Right renal pelvis (tissue), 4 donors: ENCODE measurements around the gene PRND. TPM values are rescaled to one million over a fixed set of nuclear protein-coding genes. Genes with fewer than 3 reads are reported as not detected.
"Not testable (repeated sequence)": the region's sequence is repeated elsewhere in the genome, so short reads cannot be mapped to it uniquely, and the experiment has no call there.

ENCODE experiments used
- DNase-seq, 4 donors: peaks; one replicate each; pipeline ENCODE4 v3.0.0-alpha.2; 2013; ENCODE audit warnings: low read depth in 4 of 4, low spot score in 3 of 4, missing footprints in 1 of 4
- polyA plus RNA-seq, 4 donors: library from polyadenylated mRNA; unstranded; fragments of 120-200 nt; gene quantifications; one replicate each; pipeline ENCODE4 v1.2.1, GENCODE V29; 2013; ENCODE audit not compliant: insufficient read length in 4 of 4

Gene PRND, protein sequence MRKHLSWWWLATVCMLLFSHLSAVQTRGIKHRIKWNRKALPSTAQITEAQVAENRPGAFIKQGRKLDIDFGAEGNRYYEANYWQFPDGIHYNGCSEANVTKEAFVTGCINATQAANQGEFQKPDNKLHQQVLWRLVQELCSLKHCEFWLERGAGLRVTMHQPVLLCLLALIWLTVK
- 1 to 10 TPM; 3.4 to 5.9 (median 4.9) TPM for polyA plus RNA-seq

DNA sequence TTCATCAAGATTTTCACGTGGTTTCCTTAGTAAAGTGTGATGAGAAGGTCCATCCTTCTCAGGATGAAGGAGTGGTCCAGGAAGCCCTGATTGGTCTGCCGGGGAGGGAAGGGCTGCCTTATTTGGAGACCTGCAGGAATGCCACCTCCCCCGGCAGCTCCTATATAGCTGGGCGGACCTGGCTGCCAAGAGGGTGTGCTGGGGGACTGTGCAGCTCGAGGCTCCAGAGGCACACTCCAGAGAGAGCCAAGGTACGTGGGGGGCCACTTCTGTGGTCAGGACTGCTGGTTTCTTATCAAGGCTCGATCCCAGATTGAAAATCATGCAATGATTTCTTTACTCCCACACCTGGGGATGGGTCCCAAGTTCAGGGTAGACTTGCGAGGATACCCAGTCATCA lies at the start of gene PRND:
TSS of gene PRND (plus strand) at position 191 of the 400 bp plus-strand sequence. CDS start 2,643 bp downstream, outside the sequence.
- no peak for DNase-seq

DNA sequence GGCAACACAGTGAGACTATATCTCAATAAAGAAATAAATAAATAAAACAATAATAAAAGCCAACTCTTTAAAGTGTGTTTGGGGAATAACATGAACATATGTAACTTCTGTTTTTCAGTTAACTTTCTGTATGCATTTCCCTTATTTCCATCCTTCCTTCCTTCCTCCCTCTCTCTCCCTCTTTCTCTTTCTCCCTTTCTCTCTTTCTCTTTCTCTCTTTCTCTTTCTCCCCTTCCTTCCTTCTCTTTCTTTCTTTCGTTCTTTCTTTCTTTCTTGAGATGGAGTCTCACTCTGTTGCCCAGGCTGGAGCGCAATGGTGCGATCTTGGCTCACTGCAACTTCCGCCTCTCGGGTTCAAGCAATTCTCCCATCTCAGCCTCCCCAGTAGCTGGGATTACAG lies 48.8 kb upstream of the PRND start:
- no peak for DNase-seq

DNA sequence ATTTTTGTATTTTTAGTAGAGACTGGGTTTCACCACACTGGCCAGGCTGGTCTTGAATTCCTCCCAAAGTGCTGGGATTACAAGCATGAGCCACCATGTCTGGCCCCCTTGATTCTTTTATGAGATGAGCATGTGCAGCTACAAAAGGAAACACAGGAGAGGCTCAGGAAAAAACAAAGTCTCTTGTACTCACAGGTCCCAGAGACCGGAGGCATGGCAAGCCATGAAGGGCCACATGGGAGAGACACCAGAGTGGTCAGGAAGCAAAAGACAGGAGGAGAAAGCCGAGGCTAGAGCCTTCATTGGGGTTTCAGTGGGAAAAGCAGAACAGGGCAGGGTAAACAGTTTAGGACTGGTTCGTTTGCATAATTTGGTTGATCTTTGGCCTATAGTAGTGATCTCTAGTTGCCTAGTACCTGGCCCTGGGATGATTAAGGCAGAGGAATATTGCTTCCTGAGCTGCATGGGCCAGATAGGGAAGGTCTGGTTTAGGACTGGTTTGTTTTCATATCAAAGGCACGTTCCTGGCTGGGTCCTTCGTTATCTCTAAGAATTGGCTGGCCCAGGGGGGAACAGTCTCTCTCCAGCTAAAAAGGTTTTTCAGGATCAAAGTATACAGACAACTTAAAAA lies 48.2 kb upstream of the PRND start:
- DNase-seq = no peak

DNA sequence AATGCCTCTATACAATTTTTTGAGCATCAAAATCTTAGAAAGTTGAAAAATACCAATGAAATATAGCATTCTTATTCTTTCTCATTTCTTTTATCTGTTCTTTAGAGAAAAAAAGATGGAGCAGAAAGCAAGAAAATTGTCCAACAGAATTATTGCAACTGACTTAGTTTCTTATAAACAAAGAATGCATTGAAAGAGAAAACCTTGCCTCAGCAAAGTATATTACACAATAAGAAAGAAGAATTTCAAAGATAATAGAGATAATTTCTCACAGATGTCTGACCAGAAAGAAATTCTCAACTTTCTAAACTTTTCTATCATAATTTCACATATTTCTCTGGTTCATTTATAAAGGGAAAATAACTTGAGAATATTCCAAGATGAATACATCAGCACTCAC lies 47.0 kb upstream of the PRND start:
- no peak for DNase-seq

DNA sequence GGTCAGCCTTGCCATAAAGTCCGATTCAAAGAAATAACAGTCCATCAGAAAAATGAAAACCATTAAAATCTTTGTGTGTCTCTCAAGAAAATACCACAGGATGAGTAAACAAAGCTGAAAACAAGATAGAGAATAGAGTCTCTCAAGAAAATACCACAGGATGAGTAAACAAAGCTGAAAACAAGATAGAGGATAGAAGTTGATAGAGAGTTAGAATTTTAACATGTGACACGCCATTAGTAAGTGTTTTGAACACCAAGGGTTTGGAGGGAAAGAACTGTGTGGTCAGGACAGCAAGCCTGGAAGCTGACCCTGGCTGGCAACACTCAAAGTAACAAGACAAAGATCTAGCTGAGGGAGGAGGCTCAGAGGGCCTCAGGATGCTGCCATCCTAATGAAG lies 43.9 kb upstream of the PRND start:
- no peak for DNase-seq

DNA sequence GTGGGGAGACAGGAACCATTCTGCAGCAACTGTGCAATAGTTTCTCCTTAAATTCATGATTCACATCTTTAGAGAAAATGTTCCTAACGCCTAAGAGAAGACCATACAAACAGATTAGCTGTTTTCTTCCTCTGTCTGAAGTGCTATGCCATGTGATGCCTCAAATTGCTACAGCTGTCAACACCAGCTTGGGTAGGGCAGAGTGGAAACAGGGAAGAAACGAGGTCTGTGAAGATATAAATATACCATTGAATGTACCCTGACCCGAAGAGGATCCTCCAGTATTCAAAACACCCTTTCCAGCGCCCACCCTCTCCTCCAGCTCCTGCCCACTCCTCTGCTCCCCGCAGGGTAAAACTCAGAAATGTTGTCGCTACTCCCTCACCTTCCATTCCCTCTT lies 40.3 kb upstream of the PRND start:
- DNase-seq = no peak

DNA sequence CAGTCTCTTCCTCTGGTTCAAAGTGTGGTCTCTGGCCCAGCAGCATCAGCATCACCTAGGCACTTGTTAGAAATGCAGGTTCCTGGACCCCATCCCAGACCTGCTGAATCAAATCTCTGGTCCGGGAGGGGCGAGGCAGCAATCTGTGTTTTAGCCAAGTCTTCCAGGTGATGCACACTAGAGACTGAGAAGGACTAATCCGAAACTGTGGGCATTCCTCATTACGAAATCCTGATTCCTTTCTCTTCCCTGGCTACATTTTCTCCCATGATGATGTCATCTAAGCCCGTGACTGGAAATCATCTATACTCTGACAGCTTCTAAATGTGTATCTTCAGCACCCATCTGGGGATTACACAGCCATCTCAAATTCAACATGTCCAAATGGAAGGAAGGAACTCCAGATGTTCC lies 39.7 kb upstream of the PRND start:
- DNase-seq = no peak

DNA sequence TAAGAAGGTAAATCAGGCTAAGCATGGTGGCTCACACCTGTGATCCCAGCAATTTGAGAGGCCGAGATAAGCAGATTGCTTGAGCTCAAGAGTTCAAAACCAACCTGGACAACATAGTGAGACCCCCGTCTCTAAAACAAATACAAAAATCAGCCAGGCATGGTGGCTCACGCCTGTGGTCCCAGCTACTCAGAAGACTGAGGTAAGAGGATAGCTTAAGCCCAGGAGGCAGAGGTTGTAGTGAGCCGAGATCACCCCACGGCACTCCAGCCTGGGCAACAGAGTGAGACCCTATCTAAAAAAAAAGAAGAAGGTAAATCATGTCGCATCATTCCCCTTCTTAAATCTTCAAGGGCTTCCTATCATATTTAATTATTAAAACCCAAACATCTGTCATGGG lies 39.0 kb upstream of the PRND start:
- no peak for DNase-seq

DNA sequence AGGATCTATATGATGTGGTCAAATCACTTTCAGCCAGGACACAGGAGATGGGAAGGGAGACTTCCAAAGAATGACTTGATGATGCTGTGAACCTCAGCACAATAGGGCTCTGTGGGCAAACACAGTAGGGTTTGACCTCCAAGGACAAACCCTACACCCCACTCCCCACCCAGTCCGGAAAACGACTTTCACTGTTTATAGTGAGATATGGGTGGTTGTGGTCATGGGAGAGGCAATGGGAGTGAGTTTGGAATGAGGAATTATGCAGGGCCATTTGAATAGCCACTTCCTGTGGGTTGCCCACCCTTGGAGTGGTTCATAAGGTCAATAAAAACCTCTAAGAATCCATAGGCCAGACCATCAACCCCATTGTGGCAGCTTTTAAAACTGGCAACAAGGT lies 38.4 kb upstream of the PRND start:
- no peak for DNase-seq

DNA sequence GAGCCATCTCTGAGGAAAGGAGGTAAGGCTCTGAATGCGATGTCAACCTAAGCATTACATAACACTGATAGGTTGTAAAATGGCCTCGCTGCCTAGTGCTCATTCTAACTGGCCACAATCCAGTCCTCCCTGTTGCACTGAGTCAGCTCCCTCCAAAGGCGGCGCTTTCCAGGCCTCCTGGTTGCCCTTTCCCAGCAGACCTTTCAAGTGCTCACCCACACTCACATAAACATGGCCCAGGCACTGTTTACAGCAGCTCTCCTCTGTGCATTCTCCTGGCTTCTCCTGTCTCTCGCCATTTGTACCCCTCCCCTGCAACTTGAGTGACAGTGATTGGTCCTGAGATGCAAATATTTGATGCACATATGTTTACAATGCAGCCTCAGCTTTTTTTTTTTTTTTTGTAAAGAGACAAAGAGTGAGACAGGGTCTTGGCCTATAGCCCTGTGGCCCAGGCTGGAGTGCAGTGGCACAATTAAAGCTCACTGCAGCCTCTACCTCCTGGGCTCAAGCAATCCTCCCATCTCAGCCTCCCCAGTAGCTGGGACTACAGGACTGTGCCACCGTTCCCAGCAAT lies 36.8 kb upstream of the PRND start:
- DNase-seq = no peak

DNA sequence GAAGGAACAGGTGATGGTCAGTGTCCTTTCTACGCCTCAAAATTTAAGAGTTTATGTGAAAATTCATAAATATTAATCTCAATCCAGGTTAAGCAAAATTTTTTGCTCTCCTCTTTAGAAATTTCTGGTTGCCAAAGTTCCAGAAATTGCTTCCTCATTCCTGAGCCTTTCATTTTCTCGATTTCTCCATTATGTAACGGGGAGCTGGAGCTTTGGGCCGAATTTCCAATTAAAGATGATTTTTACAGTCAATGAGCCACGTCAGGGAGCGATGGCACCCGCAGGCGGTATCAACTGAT lies 35.8 kb upstream of the PRND start:
- DNase-seq = no peak

DNA sequence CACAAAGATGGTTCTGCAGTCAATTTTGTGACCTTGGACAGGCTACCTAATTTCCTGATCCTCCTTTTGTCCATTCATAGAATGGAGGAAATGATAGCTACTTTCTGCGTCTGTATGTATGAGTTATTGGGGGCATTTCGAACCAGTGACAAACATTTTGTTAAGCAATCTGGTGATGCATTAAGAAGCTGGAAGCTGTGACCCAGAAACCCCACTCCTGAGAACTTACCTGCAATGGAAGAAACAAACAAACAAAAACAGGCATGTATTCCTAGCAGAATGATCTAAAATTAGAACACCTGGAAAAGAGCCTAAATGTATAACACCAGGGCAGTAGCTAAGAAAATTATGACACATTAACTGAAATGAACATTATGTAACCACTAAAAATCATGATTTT lies 33.4 kb upstream of the PRND start:
- no peak for DNase-seq

DNA sequence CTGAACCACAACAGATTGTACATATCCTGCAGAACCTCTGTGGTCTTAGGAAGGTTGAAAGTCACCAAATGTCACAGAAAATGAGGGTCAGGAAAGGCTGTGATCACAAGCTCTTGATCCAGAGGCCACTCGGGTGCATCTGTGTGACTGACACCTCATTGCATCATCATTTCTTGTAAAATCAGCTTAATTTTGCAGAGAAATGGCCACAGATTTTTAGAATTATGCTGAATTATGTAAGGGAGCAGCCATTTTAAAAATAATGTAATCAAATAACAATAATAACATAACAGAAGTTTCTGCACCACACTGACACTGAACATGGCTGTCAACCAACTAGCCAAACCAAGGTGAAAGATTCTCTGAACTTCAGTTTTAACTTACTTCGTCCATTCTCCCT lies 32.5 kb upstream of the PRND start:
- no peak for DNase-seq

DNA sequence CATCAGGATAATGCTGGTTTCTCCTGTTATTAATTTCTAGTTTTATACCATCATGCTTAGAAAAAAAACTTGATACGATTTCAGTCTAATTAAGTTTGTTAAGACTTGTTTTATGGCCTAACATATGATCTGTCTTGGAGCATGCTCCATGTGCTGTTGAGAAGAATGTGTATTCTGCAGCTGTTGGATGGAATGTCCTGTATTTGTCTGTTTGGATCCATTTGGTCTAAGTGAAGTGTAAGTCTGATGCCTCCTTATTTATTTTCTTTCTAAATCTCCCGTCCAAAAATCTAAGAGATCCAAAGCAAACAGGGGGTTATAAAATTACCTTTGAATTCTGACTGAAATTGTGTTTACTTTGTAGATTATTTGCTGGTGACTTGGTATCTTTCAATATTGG lies 30.0 kb upstream of the PRND start:
- no peak for DNase-seq

DNA sequence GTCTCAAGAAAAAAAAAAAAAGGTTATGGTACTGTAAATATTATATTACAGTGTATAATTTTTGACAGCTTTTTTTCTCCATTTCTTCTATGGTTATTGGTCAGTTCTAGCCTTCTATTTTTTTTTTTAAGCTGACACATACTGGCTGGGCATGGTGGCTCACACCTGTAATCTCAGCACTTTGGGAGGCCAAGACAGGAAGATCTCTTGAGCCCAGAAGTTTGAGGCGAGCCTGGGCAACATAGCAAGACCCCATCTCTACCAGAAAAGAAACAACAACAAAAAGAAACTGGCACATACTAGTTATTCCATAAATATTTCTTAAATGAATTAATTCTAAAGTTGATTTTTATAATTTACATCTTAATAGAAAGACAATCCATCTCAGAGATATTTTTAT lies 27.6 kb upstream of the PRND start:
- no peak for DNase-seq

DNA sequence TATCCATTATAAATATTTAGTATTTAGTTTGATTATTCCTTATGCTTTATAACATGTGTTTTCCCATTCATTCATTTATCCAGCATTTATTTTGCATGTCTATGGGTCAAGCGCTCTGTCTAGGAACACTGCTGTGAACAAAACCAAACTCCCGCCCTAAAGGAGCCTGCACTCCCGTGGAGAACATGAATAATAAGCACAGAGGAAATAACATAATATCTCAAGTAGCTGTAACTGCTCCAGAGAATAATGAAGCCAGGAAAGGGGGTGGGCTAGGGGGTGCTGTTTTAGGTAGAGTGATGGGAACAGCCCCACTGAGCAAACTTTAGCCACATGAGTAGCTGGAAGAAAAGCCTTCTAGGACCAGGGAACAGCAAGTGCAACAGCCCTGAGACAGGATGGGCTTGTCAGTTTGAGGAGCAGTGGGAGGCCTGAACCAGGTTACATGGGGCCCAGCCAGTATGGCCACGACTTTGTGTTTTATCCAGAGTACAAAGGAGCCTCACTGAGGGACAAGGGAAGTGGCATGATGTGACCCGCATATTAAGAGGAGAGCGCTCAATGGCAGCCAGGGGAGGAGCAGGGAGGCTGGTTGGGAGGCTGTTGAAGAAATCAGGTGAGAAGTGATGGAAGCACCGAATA lies 24.4 kb upstream of the PRND start:
- DNase-seq = no peak

DNA sequence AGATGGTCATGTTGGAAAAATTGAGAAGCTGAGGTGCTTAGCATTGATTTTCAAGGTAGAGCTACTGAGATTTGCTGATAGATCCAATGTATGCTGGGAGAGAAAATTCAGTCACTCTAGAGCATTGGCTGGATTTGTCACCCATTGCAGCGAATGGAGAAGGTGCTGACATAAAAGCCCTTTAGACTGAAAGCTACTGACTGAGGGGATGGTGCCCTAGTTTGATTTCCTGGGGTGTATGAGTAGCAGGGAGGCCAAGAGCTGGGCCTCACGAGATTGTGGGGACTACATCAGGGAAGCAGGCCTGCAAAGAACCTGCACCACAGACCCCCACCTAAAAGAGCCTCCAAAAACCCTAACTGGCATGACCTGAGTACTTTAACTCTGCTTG lies 23.9 kb upstream of the PRND start:
- DNase-seq = no peak

DNA sequence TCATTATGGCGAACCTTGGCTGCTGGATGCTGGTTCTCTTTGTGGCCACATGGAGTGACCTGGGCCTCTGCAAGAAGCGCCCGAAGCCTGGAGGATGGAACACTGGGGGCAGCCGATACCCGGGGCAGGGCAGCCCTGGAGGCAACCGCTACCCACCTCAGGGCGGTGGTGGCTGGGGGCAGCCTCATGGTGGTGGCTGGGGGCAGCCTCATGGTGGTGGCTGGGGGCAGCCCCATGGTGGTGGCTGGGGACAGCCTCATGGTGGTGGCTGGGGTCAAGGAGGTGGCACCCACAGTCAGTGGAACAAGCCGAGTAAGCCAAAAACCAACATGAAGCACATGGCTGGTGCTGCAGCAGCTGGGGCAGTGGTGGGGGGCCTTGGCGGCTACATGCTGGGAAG lies 22.5 kb upstream of the PRND start:
- DNase-seq = no peak

DNA sequence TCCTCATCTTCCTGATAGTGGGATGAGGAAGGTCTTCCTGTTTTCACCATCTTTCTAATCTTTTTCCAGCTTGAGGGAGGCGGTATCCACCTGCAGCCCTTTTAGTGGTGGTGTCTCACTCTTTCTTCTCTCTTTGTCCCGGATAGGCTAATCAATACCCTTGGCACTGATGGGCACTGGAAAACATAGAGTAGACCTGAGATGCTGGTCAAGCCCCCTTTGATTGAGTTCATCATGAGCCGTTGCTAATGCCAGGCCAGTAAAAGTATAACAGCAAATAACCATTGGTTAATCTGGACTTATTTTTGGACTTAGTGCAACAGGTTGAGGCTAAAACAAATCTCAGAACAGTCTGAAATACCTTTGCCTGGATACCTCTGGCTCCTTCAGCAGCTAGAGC lies 21.8 kb upstream of the PRND start:
- DNase-seq = no peak

DNA sequence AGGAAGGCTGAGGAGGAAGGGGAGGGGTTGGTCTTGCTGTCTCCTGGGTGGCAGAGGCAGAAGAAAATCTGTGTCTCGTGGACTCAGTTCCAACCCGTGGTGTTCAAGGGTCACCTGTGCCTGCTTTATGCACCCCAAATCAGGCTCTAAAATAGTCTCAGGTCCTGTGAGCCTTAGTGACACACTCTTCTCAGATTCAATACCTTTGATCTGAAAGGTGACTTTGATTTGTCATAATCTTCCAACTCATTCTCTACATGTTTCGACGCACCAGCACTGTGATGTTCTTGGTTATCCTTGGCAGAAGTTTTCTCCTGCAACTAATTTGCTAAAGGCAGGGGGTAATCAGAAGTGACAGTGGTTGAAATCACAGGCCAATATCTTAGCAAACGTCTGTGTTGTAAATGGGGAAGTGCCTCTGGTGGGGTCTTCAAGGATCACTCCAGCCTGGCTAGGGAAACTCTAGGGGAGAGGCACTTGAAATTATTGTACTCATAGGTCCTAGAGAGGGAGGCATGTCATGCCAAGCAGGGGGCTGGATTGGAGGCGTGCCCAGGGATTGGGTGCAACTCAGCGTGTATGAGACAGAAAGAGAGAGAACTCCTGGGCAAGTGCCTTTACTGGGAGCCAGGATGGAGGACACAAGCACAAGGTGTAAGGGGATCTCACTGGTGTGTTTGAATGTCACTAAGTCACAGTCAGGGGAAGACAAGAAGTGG lies 19.0 kb upstream of the PRND start:
- no peak for DNase-seq

DNA sequence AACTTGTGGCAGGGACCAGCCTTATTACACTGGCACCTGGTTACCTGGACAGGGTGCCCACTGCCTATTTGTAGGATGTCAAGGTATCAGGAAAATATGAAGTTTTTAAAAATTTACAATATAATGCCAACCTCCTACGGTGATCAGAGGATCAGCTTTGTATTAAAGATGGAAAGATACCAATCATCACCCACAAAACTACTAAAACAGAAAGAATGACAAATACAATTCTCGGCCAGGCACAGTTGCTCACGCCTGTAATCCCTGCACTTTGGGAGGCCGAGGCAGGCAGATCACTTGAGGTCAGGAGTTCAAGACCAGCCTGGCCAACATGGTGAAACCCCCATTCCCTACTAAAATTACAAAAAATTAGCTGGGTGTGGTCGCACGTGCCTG lies 18.4 kb upstream of the PRND start:
- no peak for DNase-seq

DNA sequence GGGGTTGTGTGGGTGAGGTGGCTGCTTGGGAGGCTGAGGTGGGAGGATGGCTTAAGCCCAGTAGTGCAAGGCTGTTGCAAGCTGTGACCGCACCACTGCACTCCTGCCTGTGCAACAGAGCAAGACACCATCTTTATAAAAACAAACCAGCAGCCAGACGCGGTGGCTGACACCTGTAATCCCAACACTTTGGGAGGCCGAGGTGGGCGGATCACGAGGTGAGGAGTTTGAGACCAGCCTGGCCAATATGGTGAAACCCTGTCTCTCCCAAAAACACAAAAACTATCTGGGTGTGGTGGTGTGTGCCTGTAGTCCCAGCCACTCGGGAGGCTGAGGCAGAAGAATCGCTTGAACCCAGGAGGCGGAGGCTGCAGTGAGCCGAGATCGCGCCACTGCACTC lies 14.8 kb upstream of the PRND start:
- DNase-seq = not testable (repeated sequence)
